Measurements from ENCODE around the gene SLC45A3.

GRCh38 chr1:205623646-205624045 is 56.7 kb downstream of the SLC45A3 start:
- TF ChIP-seq EZH2 (IDR thresholded peaks at IDR 0.05) (no peak), POLR2AphosphoS5 (IDR thresholded peaks at IDR 0.05; ENCODE audit: borderline replicate concordance, low read depth, low read length) (no peak)

Measured in SK-N-MC (cell line).